HG03521 (cell line): ENCODE measurements around the gene DOCK4.

ENCODE experiments used
- ATAC-seq: cut with Tn5 transposase; IDR thresholded peaks from one replicate; pipeline ENCODE4 v1.9.1; 2021; ENCODE audit warnings: mild to moderate bottlenecking, moderate library complexity; ENCODE audit not compliant: unreplicated experiment

DOCK4 gene

DNA sequence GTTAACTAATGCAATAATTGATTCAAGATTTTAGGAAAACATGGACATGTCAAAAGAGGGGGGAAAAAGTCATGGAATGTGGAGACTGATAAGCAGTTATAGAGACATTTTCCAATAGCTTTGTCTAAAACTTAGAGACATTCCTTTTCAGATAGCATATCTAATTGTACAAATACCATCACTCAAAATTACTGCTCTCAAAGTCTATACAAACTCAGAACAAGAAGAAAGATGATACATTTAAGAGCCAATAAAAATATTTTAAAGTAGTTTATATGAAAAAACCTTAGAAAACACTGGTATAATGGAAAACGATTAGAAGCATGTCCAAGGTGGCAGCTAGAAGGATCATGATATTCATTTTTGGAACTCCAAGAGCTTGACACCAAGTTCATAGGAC is 146.5 kb downstream of the DOCK4 start:
- no peak for ATAC-seq

DNA sequence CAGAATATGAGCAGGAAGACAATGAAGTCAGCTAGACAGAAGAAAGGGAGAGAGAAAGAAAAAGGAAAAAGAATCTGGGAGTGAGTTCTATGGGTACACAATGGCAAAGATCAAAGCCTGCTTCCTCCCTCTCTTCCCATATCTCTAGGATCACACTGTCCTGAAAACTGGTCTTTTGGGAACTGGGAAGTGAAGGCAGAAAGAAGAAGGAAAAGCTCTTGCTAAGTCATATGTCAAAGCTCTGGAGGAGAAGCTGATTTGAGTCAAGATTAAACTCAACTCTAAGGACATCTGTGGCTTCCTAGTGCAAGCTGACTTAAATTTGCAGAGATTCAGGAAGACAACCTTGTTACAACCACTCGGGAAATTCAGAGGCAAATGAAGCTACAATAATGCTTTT is 147.5 kb downstream of the DOCK4 start:
- ATAC-seq, result no peak

DNA sequence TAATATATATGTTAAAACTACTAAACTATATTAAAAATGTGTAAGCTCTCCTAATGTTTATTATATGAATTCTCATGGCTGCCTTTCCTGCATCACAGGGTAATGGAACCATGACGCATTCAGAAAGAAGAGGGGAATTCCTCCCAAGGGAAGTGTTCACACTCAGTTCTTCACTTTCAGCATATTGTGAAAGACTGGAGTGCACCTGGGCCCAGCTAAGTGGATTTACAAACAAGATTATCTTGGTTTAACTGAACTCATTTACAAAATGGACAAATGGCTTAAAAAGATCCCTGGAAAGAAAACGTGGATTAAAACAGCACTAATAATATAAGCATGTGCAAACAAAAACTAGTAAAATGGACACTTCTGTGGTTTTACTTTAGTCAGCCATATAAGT is 149.8 kb downstream of the DOCK4 start:
- ATAC-seq, result no peak

DNA sequence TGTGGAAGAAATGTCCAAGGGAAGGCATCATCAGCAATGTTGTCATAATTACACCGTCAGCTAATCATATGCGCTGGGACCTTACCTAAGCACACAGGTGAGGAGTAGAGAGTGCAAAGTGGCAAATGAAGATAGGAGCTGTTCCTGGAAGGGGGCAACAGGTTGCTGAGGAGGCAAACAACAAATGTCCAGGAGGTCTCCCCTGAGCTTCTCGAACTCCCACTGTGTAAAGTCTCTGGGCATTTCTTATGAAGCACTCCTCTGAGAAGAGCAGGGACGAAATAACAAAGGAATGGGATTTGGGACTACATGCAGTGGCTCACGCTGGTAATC is 152.5 kb downstream of the DOCK4 start:
- no peak for ATAC-seq

DNA sequence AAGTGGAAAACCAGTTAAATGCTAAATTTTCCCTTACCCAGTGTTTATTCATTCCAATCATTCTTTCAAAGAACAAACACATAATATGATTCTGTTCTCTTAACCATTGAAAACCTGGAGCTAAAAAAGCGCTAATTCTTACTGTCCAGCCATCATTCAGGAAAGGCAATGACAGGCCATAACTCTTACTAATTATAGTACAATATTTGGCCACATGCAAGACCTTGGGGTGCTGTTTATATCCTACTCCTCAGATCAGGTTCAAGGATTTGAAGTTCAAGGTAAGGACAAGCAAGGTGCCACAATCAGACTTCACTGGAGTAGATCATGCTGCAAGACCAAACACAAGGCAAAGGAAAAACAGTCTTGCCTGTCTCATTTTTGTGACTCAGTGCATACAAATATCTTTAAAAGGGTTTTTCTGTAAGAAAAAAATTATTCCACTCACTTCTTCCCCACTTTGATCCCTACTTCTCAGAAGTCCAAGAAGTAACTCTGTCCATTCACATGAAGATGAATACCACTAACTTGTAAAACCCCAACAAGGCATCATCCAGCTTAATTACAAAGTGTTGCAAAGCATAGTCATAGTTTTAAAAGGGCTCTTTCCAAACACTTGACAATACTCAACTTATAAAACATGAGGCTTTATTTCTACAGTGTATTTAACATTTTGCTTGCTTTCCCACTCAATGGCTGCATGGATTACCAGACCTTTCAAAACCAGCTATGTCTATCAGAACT is 153.0 kb downstream of the DOCK4 start:
- ATAC-seq, result no peak

DNA sequence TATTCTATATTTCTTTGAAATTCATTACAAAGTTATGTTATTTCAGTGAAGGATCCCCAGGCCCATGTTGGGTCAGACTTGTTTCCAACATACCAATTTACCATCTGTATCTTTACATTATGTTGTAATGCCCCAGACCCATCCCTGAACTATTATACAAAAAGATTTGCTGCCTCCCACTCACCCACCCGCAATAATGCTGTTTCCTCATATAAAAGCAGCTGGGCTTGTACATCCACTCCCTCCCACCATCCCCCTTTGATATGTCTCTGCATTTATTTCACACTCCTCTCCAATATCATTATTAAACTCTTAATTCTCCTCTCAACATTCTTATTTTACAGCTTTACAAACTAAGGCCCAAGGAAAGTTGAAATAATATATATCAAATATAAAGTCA is 153.7 kb downstream of the DOCK4 start:
- ATAC-seq, result no peak

- no peak for ATAC-seq
Observed at GRCh38 chr7:112050250-112050881, 155.8 kb downstream of the DOCK4 start.

GRCh38 chr7:112049555-112050249 is 156.5 kb downstream of the DOCK4 start:
- ATAC-seq, result no peak

DNA sequence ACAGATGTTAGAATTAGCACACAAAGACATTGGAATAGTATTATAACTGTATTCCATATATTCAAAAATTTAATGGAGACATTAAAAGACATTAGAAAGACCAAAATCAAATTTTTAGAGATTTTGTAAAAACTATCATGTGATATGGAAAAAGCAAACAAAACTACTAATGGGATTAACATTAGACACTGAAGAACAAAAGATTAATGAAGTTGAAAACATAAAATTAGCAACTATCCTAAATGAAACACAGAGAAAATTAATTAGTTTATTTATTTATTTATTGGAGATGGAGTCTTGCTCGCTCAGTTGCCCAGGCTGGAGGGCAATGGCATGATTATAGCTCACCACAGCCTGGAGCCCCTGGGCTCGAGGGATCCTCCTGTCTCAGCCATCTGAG is 158.8 kb downstream of the DOCK4 start:
- no peak for ATAC-seq

DNA sequence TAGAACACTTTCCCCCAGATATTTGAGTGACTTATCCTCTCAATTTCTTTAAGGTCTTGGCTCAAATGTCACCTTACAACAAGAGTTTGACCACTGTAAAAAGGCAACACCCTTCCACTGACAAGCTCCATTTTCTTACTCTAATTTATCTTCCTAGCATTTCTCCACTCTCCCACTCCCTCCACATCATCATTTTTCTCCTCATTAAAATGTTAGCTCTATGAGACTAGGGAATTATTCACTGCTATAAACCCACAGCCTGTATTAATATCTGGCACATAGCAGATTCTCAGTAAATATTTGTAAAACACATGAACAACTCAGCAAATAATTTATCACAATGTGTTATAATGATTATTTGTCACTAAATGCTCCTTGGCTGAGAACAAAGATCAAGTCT is 161.0 kb downstream of the DOCK4 start:
- ATAC-seq, result no peak

DNA sequence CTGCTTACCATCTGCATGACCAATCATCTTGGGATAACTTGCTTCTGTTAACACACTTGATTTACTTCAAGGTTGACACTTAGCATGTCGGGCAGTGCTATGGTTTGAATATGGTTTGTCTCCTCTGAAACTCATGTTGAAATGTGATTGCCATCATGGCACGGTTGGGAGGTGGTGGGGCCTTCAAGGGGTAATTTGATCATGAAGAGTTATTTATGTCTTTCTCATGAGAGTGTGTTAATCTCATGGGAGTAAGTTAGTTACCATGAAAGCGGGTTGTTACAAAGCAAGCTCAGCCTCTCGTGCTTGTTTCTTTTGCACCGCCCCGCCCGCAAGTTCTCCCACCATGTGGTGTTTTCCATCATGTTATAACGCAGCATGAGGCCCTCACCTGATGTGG is 163.6 kb downstream of the DOCK4 start:
- no peak for ATAC-seq

- ATAC-seq, result no peak
Observed at GRCh38 chr7:112038353-112038752, 167.8 kb downstream of the DOCK4 start.

DNA sequence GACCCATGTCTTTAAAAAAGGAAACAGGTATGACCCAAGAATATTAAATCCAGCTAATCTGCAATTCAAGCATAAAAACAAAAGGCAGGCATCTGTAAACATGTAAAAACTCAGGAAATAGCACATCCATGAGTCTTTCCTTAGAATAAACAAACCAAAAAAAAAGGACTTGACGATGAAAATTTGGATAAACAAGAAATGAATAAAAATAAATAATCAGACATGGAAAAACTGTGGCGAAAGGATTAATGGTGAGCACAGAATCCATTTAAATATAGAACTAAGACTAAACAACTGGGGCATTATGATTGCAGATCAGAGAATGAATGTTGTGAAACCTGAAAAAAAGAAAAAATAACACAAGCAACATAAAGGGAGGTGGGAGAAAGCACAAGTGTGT is 170.1 kb downstream of the DOCK4 start:
- ATAC-seq, result no peak

DNA sequence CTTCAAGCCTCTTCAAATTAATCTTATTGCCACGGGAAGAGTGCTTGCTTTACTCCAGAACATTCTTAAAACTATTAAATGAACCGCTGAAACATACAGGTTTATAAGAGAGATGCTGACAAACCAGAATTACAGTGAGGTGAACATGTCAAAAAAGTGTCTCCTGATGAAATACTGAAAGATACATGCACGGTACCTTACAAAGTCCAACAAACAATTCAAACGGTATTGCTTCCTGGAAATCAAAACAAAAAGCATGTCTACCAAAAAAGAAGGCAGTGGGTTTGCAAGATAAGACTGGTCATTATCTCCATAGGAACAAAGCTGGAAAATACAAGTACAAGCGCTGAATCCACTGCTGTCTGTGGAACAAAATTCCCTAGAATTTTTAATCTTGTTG is 174.5 kb downstream of the DOCK4 start:
- no peak for ATAC-seq

- no peak for ATAC-seq
Observed at GRCh38 chr7:112025556-112025955, 180.6 kb downstream of the DOCK4 start.

DNA sequence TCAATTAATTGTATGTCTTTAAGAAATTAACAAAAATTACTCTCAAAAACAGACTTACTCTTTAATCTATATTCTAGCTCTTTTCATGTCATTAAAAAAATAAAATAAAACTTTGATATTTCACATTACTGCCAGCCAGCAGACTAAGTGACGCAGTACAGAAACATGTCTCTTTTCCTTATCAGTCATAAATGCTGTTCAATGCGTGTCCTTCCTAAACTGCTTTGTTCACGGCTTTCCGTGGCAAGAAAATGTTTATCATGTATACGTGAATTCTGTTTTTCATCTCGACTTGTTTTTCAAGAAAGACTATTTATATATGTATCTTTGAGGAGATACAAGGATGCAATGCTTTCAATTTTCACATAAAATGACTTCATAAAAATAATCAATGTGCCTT is 182.4 kb downstream of the DOCK4 start:
- ATAC-seq, result no peak

GRCh38 chr7:112023282-112023681 is 182.9 kb downstream of the DOCK4 start:
- ATAC-seq, result no peak

- no peak for ATAC-seq
Observed at GRCh38 chr7:112022128-112022527, 184.1 kb downstream of the DOCK4 start.

DNA sequence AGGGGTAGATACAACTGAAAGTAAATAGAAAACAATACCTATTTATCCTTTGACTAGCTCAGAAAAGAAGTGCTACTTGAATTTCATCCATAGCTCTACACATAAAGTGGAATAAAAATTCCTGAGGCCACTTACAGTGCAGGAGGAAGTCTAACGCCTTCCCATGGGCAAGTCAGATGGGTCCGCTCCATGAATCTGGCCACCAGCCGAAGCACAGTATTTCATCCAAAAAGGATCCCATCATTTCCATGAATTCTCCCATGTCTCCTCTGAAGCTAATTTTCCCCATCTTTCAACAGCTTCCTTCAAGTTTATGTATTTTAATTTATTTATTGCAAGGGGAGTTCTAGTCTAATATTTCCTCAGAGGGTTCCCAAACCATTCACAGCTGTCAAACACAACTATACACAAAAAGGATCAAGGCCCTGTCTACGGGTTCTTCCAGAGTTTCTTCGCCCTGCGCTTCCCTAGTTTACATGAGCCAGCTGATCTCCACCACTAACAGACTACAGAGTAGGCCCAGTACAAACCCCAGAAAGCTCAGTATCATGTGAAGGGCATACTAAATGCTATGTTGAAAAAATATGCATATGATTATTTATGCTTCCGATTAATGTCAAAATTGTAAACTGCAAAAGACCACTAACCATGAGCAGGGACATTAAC is 184.7 kb downstream of the DOCK4 start:
- no peak for ATAC-seq

- ATAC-seq, result no peak
Observed at GRCh38 chr7:112020800-112021199, 185.4 kb downstream of the DOCK4 start.

- ATAC-seq, result no peak
Observed at GRCh38 chr7:112019932-112020331, 186.3 kb downstream of the DOCK4 start.
